Trophoblast cell (in vitro differentiated cells and primary cell): Measurements from ENCODE around the gene ARHGEF10L.

Experiments used
- DNase-seq, 2 donors: peaks; one replicate each; pipeline ENCODE4 v3.0.0-alpha.2; 2016
- H2AFZ ChIP-seq: 2 replicates; pipeline ENCODE4 v1.6.1; 2013; ENCODE audit warnings: low read length, moderate library complexity, mild to moderate bottlenecking; ENCODE audit not compliant: insufficient read depth, poor library complexity
- H2AK5ac ChIP-seq: 2 replicates; pipeline ENCODE4 v1.6.1; 2013; ENCODE audit warnings: mild to moderate bottlenecking, low read length
- H2BK120ac ChIP-seq: 2 replicates; pipeline ENCODE4 v1.6.1; 2013; ENCODE audit warnings: low read length, mild to moderate bottlenecking, moderate library complexity; ENCODE audit not compliant: insufficient read depth, poor library complexity
- H2BK12ac ChIP-seq: 2 replicates; pipeline ENCODE4 v1.6.1; 2013; ENCODE audit warnings: mild to moderate bottlenecking, low read length, moderate library complexity
- H2BK5ac ChIP-seq: 2 replicates; pipeline ENCODE4 v1.6.1; 2013; ENCODE audit warnings: low read length, low read depth, moderate library complexity, mild to moderate bottlenecking; ENCODE audit not compliant: poor library complexity
- H3K14ac ChIP-seq: 2 replicates; pipeline ENCODE4 v1.6.1; 2013; ENCODE audit warnings: mild to moderate bottlenecking, low read length
- H3K18ac ChIP-seq: 2 replicates; pipeline ENCODE4 v1.6.1; 2013; ENCODE audit warnings: mild to moderate bottlenecking, low read length
- H3K23ac ChIP-seq: 2 replicates; pipeline ENCODE4 v1.6.1; 2013; ENCODE audit warnings: low read length
- H3K27ac ChIP-seq: 2 replicates; pipeline ENCODE4 v1.5.1; 2013; ENCODE audit warnings: low read depth, mild to moderate bottlenecking, inconsistent platforms, low read length, moderate library complexity
- H3K27me3 ChIP-seq: 2 replicates; pipeline ENCODE4 v1.6.1; 2013; ENCODE audit warnings: inconsistent platforms, mild to moderate bottlenecking, low read length, moderate library complexity; ENCODE audit not compliant: insufficient read depth
- H3K36me3 ChIP-seq, 2 experiments: 1 replicate in 1 of 2; 2 replicates in 1 of 2; pipeline ENCODE4 v1.6.1; 2013; ENCODE audit warnings: low read length in 2 of 2, mild to moderate bottlenecking in 2 of 2, moderate library complexity in 1 of 2; ENCODE audit not compliant: insufficient read depth in 2 of 2, control insufficient read depth in 1 of 2
- H3K4ac ChIP-seq: 2 replicates; pipeline ENCODE4 v1.6.1; 2013; ENCODE audit warnings: low read depth, mild to moderate bottlenecking, low read length, moderate library complexity
- H3K4me1 ChIP-seq, 2 experiments: 1 replicate in 1 of 2; 2 replicates in 1 of 2; pipeline ENCODE4 v1.6.1; 2013; ENCODE audit warnings: low read length in 2 of 2, mild to moderate bottlenecking in 2 of 2, moderate library complexity in 1 of 2; ENCODE audit not compliant: insufficient read depth in 2 of 2, control insufficient read depth in 1 of 2
- H3K4me2 ChIP-seq: 2 replicates; pipeline ENCODE4 v1.6.1; 2013; ENCODE audit warnings: inconsistent platforms, mild to moderate bottlenecking, low read length, moderate library complexity
- H3K4me3 ChIP-seq: 2 replicates; pipeline ENCODE4 v1.5.1; 2013; ENCODE audit warnings: mild to moderate bottlenecking, low read depth, low read length, inconsistent platforms
- H3K79me1 ChIP-seq: one replicate; pipeline ENCODE4 v1.6.1; 2013; ENCODE audit warnings: low read length
- H3K79me2 ChIP-seq: 2 replicates; pipeline ENCODE4 v1.6.1; 2013; ENCODE audit warnings: low read length, mild to moderate bottlenecking; ENCODE audit not compliant: control insufficient read depth, insufficient read depth, poor library complexity
- H3K9ac ChIP-seq: 2 replicates; pipeline ENCODE4 v1.6.1; 2013; ENCODE audit warnings: mild to moderate bottlenecking, low read length
- H3K9me3 ChIP-seq: 2 replicates; pipeline ENCODE4 v1.6.1; 2013; ENCODE audit warnings: low read depth, mild to moderate bottlenecking, control low read depth, inconsistent platforms, low read length; ENCODE audit not compliant: insufficient read depth
- H4K12ac ChIP-seq: 2 replicates; pipeline ENCODE4 v1.6.1; 2013; ENCODE audit warnings: low read depth, mild to moderate bottlenecking, low read length, moderate library complexity
- H4K8ac ChIP-seq: 2 replicates; pipeline ENCODE4 v1.6.1; 2013; ENCODE audit warnings: low read depth, mild to moderate bottlenecking, low read length, moderate library complexity
- H4K91ac ChIP-seq: one replicate; pipeline ENCODE4 v1.6.1; 2013; ENCODE audit warnings: low read depth, mild to moderate bottlenecking, low read length, moderate library complexity
- WGBS: extraction: QIAGEN DNeasy Blood & Tissue Kit; methylation state at CpG from one replicate; pipeline ENCODE4 v1.1.7; 2013; ENCODE audit warnings: missing lambda C conversion rate; ENCODE audit not compliant: insufficient read length, insufficient coverage; ENCODE audit errors: extremely low coverage; 5-methylcytosine and 5-hydroxymethylcytosine counted together

Gene ARHGEF10L

DNA sequence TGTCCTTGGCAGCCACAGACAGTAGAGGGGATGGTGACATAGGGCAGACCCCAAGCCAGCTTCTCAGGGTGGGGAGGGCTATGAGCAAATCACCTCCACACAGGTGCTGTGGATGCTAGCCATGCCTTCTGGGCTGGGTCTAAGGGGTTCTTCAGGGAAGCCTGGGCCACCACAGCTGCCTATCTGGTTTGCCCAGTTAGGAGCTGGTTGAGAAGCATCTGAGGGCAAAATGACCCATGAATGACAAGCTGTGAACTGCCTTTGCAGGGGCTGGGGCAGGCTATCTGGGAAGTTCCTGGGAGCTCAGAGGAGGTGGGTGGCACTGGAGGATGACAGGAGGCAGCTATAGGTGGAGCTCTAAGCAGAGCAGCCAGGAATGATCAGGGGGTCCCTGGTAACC is 10.1 kb upstream of the ARHGEF10L start:
- Histone ChIP-seq H3K4me2 (no peak overlapping the region), H4K91ac (no peak overlapping the region), H2AK5ac (no peak overlapping the region), H3K9me3 (no peaks in the 10 kb centered on the region), H3K4ac (no peak overlapping the region), H3K18ac (no peak overlapping the region), H3K27ac (no peak overlapping the region), H4K12ac (no peak overlapping the region), H3K4me1 (no peaks in the 10 kb centered on the region), H4K8ac (no peak overlapping the region), H3K9ac (no peak overlapping the region), H3K36me3 (no peaks in the 10 kb centered on the region), H2BK5ac (no peak overlapping the region), H3K23ac (no peak overlapping the region), H2AFZ (no peak overlapping the region), H3K27me3 (no peaks in the 10 kb centered on the region), H2BK120ac (no peak overlapping the region), H3K4me3 (no peak overlapping the region), H3K79me1 (no peaks in the 10 kb centered on the region), H2BK12ac (no peak overlapping the region), H3K79me2 (no peaks in the 10 kb centered on the region), H3K14ac (no peak overlapping the region)
- DNase-seq: no peak

DNA sequence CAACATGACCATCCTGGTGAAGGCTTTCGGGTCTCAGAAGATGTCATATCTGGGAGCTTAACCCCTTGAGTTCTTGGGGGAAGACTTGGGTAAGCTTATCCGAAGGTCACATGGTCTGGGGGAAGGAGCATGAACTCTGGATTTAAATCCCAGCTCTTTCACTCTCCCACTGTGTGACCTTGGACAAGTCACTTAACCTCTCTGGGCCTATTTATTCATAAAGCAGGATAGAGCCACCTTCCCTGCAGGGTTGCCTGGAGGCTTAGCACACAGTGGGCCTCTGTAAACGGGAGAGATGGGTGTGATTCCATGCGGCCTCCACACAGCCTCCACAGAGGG is 8.2 kb upstream of the ARHGEF10L start:
- no peak overlapping the region for H3K27ac ChIP-seq
- H3K9me3 ChIP-seq: no peaks in the 10 kb centered on the region
- H4K91ac ChIP-seq: no peak overlapping the region
- no peak overlapping the region for H2BK120ac ChIP-seq
- H2BK5ac ChIP-seq: no peak overlapping the region
- H3K4ac ChIP-seq: no peak overlapping the region
- H3K9ac ChIP-seq: no peak overlapping the region
- no peak overlapping the region for H2AFZ ChIP-seq
- no peak overlapping the region for H2AK5ac ChIP-seq
- H3K36me3 ChIP-seq: no peaks in the 10 kb centered on the region
- no peaks in the 10 kb centered on the region for H3K79me2 ChIP-seq
- no peaks in the 10 kb centered on the region for H3K27me3 ChIP-seq
- no peak overlapping the region for H4K12ac ChIP-seq
- H2BK12ac ChIP-seq: no peak overlapping the region
- no peaks in the 10 kb centered on the region for H3K79me1 ChIP-seq
- no peak overlapping the region for H3K4me3 ChIP-seq
- no peak overlapping the region for H3K23ac ChIP-seq
- no peak overlapping the region for H4K8ac ChIP-seq
- no peaks in the 10 kb centered on the region for H3K4me1 ChIP-seq
- H3K18ac ChIP-seq: no peak overlapping the region
- no CpG with 5 or more reads among the region's 4 CpGs for WGBS
- H3K4me2 ChIP-seq: no peak overlapping the region
- DNase-seq: no peak
- H3K14ac ChIP-seq: no peak overlapping the region

DNA sequence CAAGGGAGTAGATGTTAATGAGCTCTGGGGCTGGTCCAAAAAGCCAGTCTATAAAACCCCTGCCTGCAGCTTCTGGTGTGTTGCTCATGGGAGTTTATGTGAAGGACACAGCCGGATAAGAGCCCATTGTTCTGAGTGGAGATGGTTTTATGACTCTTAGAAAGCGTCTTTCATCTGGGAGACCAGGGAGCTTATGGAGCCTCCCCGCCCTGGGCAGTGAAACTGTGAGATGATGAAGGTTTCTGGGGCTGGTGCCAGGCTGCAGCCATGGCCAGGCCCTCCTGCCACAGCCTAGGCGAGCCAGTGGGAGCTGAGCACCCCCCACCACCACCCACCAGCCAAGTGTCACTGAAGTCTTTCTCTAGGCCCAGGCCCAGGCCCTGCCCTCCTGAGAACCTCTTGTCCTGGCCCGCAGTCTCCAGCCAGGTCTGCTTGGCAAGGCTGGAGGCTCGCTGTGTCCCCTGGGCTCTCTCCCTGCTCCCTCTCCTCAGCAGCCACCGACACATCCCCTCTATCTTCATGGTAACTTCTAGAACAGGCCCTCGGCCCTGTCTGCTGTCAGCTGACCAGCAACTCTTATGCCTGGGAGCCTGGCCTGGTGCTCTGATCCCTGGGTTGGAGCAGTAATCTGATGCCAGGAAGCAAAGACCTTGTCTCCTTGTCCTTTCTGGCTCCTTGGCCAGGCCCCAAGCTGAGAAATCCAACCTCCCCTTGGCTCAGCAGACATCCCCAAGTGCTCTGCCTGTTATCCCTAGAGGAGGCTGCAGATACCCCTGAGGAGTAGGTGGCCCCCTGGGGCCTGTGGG is 7.6 kb upstream of the ARHGEF10L start:
- no CpG with 5 or more reads among the region's 8 CpGs for WGBS
- no peak for DNase-seq
- Histone ChIP-seq H3K27ac (no peak overlapping the region), H3K27me3 (no peaks in the 10 kb centered on the region), H3K4ac (no peak overlapping the region), H2BK12ac (no peak overlapping the region), H3K23ac (no peak overlapping the region), H3K9me3 (no peaks in the 10 kb centered on the region), H3K9ac (no peak overlapping the region), H3K14ac (no peak overlapping the region), H3K18ac (no peak overlapping the region), H2BK5ac (no peak overlapping the region), H2AK5ac (no peak overlapping the region), H2AFZ (no peak overlapping the region), H4K91ac (no peak overlapping the region), H3K4me1 (no peaks in the 10 kb centered on the region), H3K4me3 (no peak overlapping the region), H4K8ac (no peak overlapping the region), H3K79me2 (no peaks in the 10 kb centered on the region), H2BK120ac (no peak overlapping the region), H3K36me3 (no peaks in the 10 kb centered on the region), H3K4me2 (no peak overlapping the region), H4K12ac (no peak overlapping the region), H3K79me1 (no peaks in the 10 kb centered on the region)

DNA sequence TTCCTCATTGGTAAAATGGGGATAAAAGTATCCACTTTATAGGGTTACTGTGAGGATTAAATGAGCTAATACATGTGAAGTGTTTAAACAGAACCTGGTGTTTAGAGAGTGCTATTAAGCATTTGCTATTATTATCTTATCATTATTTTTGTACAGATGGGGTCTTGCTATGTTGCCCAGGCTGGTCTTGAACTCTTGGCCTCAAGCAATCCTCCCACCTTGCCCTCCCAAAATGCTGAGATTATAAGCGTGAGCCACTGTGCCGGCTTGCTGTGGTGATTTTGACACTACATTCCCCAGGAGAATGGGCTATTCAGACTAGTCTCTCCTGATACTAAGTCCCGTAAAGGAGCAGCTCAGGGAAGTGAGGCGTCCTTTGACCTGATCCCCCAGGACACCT is 6.3 kb upstream of the ARHGEF10L start:
- Histone ChIP-seq H3K4me3 (no peak overlapping the region), H2AK5ac (no peak overlapping the region), H3K4me2 (no peak overlapping the region), H4K12ac (no peak overlapping the region), H2AFZ (no peak overlapping the region), H4K91ac (no peak overlapping the region), H3K36me3 (no peaks in the 10 kb centered on the region), H2BK12ac (no peak overlapping the region), H3K79me1 (peaks cover 2% of the 10 kb centered on the region), H3K18ac (no peak overlapping the region), H3K9me3 (no peaks in the 10 kb centered on the region), H3K23ac (no peak overlapping the region), H2BK5ac (no peak overlapping the region), H3K79me2 (no peaks in the 10 kb centered on the region), H3K27me3 (no peaks in the 10 kb centered on the region), H2BK120ac (no peak overlapping the region), H3K4me1 (no peaks in the 10 kb centered on the region), H3K27ac (no peak overlapping the region), H4K8ac (no peak overlapping the region), H3K14ac (no peak overlapping the region), H3K9ac (no peak overlapping the region), H3K4ac (no peak overlapping the region)
- no peak for DNase-seq
- WGBS: no CpG with 5 or more reads among the region's 4 CpGs
